Measurements from ENCODE around the gene ZMYND8.
"Not testable (repeated sequence)": the region's sequence is repeated elsewhere in the genome, so short reads cannot be mapped to it uniquely, and the experiment has no call there.

Gene ZMYND8

GRCh38 chr20:47210470-47210869 is 146.0 kb downstream of the ZMYND8 start:
- DNase-seq (ENCODE audit: low read depth, low spot score): no peak
- in situ Hi-C loops (cut with HindIII; ENCODE audit: low sequenced_read_pairs): no loop called here
- no peak for TF ChIP-seq CTCF (IDR thresholded peaks at IDR 0.05; ENCODE audit: low read depth, low read length)
- no peak overlapping the region for H3K4me3 ChIP-seq (ENCODE audit: low read depth, low read length)

GRCh38 chr20:47209982-47210381 is 146.5 kb downstream of the ZMYND8 start:
- no peak overlapping the region for H3K4me3 ChIP-seq (ENCODE audit: low read depth, low read length)
- no peak for DNase-seq (ENCODE audit: low read depth, low spot score)
- no peak for TF ChIP-seq CTCF (IDR thresholded peaks at IDR 0.05; ENCODE audit: low read depth, low read length)
- in situ Hi-C loops (cut with HindIII; ENCODE audit: low sequenced_read_pairs): no loop called here

- in situ Hi-C loops (cut with HindIII; ENCODE audit: low sequenced_read_pairs): no loop called here
- no peak overlapping the region for H3K4me3 ChIP-seq (ENCODE audit: low read depth, low read length)
- no peak for DNase-seq (ENCODE audit: low read depth, low spot score)
- TF ChIP-seq CTCF (IDR thresholded peaks at IDR 0.05; ENCODE audit: low read depth, low read length): no peak
Observed at GRCh38 chr20:47208534-47209174, 147.8 kb downstream of the ZMYND8 start.

GRCh38 chr20:47206962-47207641 is 149.4 kb downstream of the ZMYND8 start:
- no peak for DNase-seq (ENCODE audit: low read depth, low spot score)
- TF ChIP-seq CTCF (IDR thresholded peaks at IDR 0.05; ENCODE audit: low read depth, low read length): no peak
- in situ Hi-C loops (cut with HindIII; ENCODE audit: low sequenced_read_pairs): no loop called here
- H3K4me3 ChIP-seq (ENCODE audit: low read depth, low read length): no peak overlapping the region

- in situ Hi-C loops (cut with HindIII; ENCODE audit: low sequenced_read_pairs); H3K4me3 ChIP-seq (ENCODE audit: low read depth, low read length); DNase-seq (ENCODE audit: low read depth, low spot score): not testable (repeated sequence)
Observed at GRCh38 chr20:47206552-47206951, 149.9 kb downstream of the ZMYND8 start.

GRCh38 chr20:47205577-47206123 is 150.8 kb downstream of the ZMYND8 start:
- no peak overlapping the region for H3K4me3 ChIP-seq (ENCODE audit: low read depth, low read length)
- peak; percentile 83 for TF ChIP-seq CTCF (IDR thresholded peaks at IDR 0.05; ENCODE audit: low read depth, low read length)
- peak; percentile 68 for DNase-seq (ENCODE audit: low read depth, low spot score)
- in situ Hi-C loops (cut with HindIII; ENCODE audit: low sequenced_read_pairs): no loop called here

- DNase-seq (ENCODE audit: low read depth, low spot score); in situ Hi-C loops (cut with HindIII; ENCODE audit: low sequenced_read_pairs); H3K4me3 ChIP-seq (ENCODE audit: low read depth, low read length): not testable (repeated sequence)
Observed at GRCh38 chr20:47204850-47205122, 151.7 kb downstream of the ZMYND8 start.

Data from astrocyte of the spinal cord (primary cell).